UCSD-AML1 (cell line): ENCODE measurements around the gene NEK10.
"Not testable (repeated sequence)": the region's sequence is repeated elsewhere in the genome, so short reads cannot be mapped to it uniquely, and the experiment has no call there.

Experiments
- DNase-seq: peaks from one replicate; lab custom pipeline; 2025; ENCODE audit not compliant: unreplicated experiment; lab: John Stamatoyannopoulos, UW

Gene NEK10

DNA sequence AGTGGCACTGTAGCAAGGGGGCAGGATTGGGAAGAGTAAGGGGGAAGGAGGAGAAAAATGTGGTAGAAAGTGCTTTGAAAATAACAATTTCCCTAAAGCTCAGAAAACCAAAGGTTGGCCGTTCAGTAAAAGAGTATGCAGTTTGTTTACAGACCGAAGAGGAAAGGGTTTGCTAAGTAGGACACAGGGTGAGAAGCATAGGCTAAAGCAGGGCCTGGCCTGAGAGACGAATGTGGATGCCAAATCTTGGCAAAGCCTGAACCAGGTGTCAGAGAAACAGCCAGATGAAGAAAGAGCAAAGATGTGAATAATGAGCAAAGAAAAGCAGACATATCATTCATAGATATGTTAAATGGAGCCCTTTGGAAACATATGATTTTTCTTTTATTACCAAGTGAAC is 17.1 kb downstream of the NEK10 start:
- no peak for DNase-seq

DNA sequence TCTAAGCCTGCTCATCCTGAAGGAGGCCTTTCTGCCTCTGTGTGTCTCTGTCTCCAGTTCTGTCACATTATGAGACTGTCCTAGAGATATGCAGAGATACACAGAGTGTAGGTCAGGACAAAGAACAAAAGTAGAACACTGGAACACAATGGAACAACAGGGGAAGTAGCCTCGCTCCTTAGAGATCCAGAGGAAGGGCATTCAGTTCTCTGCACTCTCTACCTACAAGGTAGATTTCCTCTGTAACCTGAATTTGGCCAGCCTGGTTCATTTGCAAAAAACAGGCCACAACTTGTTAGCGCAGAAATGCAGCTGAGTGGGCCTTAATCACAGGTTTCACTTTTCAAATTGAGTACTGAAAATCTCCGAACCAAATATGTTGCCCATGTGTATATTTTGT is 19.4 kb downstream of the NEK10 start:
- no peak for DNase-seq

DNA sequence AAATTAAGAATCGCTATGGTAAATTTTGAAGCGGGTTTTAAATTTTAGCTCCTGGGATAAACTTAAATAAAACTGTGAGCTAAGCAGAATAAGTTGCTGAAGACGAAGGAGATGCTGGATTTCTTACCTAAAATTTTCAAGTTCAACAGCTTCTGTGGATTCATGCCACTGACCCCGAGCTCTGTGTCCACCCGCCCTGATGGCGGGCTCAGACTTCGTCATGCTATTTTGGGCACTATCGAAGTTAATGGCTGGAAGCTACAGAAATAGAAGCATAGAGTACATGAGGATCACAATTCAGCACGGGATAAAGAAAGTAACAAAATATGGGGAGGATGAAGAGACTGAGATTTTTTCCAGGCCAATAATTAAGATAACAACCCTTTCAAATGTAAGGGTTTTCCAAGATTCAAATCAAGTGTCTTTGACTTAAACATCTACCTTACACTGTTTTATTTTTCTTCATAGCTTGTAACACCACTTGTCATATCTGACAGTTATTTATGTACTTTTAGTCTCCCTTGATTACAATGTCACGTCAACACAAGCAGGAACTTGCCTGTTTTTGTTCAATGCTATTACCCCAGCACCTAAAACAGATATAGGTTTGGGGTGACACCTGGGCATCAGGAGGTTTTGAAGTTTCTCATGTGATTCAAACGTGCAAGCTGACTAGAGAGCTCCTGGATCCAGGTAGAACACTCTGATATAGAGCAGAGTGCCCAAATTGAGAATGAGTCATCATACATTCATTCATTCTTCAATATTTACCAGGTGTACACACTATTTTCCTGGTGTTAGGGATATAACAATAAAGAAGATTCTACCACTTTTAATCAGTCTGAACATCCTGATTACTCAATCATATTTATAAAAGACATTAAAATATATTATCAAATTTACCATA is 23.0 kb downstream of the NEK10 start:
- no peak for DNase-seq

DNA sequence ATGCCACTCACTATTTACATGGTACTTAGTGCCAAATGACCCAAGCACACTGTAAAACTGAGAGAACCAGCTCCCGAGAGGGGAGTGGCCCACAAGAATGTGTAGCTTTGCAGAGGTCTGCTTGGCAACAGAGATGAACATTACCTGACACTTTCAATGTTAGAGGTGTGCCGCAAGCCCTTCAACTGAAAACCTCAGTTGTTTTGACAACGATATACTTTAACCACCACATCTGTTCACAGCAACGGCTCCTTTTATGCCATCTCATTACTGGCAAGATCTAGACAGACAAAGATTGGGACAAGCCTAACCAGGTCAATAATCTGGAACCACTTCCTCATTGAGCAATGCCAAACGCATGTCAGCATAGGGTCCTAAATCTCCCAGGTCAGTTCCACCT is 23.7 kb downstream of the NEK10 start:
- no peak for DNase-seq

DNA sequence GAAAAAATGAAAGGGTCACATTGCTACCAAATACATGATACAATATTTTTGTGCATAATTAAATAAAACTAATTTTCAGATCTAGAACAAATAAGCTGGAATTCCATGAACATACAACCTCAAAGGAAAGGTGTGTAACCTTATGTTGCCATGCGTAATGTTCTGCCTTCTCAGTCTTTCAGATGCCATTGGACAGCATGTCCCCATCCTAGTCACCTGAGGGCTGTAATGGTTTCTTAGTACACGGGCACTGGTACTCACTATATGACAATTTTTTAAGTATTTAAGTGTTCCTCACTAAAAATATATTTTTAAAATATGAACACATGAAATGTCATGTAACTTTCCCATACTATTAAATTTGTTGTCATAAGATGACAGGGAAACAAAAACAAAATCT is 24.1 kb downstream of the NEK10 start:
- no peak for DNase-seq

DNA sequence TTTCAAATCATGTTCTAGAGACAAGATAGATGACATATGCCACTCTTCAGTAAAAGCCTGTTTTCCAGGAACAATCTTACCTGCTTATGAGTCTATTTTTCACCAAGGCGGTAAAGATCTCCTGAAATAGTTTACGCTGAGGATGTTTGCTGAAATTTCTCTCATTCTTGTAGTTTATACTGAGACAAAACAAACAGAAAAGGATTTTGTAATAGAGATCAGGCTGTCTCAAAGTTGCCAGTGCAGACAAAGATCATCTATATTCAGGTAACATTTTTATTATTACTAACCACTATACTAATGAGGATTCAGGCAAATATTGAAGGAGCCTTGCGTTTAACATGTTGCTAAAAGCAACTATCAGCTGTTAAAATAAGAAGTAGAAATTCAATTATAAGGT is 25.0 kb downstream of the NEK10 start:
- DNase-seq = no peak

DNA sequence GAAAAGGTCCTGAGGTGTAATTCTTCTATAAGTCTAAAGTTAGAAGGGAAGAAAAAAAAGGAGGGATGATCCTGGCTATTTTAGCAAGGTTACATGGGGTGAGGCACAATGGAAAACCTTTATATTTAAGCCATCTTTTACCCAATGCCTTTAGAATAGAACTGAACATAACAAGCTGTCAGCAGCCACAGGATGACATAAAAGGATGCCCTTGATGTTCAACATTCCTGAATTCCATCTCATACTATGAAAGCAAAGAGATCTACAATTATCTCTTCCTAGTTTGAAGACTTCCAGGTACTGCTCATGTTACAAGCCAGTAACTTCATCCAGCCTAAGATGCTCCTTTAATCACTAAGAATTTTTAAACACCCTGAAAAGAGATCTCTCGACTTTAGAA is 26.9 kb downstream of the NEK10 start:
- no peak for DNase-seq

DNA sequence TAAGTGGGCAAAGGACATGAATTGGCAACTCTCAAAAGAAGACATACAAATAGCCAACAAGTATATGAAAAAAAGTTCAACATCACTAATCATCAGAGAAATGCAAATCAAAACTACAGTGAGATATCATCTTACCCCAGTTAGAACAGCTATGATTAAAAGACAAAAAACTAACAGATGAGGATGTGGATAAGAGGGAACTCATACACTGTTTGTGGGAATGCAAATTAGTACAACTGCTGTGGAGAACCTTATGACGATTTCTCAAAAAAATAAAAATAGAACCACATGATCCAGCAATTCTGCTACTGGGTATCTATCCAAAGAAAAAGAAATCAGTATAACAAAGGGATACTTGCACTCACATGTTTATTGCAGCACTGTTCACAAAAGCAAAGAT is 28.6 kb downstream of the NEK10 start:
- no peak for DNase-seq

DNA sequence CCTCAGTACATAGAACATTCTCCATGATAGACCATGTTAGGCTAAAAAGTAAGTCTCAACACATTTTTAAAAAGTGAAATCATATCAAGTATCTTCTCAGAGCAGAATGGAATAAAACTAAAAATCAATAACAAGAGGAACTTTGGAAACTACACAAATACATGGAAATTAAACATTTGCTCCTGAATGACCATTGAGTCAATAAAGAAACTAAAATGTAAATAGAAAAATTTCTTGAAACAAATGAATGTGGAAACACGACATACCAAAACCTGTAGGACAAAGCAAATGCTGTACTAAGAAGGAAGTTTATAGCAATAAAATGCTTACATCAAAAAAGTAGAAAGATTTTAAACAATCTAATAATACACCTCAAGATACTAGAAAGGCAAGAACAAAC is 33.6 kb downstream of the NEK10 start:
- no peak for DNase-seq

DNA sequence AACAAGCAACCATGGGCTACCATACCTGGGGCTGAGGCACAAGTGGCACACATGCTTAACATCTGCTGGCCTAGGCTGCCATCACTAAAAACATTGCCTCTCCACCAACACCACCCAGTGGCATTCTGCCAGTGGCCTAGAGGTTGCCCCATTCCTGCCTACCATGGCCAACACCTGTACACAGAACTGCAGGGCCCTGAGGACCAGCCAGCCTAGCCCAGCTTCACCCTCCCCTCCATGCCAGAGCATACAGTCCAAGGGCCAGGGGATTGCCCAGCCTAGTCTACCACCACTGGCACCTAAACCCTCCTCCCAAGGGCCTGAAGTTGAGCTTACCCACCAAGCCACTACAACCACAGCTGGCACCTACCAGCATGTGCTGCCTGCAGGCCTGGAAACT is 35.3 kb downstream of the NEK10 start:
- no peak for DNase-seq

DNA sequence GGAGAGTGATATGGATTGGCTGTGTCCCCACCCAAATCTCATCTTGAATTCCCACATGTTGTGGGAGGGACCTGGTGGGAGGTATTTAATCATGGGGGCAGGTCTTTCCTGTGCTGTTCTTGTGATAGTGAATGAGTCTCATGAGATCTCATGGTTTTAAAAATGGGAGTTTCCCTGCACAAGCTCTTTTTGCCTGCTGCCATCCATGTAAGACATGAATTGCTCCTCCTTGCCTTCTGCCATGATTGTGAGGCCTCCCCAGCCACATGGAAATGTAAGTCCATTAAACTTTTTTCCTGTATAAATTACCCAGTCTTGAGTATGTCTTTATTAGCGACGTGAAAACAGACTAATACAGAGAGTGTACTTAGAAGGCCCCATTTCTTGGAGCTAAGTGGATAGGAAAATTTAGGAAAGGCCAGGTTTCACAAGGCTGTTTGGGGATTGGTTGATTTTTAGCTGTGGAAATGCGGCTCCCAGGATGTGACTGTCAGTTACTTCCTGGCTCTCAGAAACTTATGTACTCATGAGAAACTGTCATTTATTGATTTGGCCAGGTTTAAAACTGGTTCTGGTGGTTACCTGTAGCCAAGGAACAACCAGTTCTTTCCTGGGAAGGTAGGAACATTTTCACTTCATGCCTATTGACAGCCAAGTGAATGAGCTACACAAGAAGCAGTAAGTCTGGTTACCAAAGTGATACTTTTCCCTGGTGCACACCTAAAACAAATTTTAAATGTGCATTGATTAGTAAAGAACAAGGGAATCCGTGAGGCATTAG is 40.0 kb downstream of the NEK10 start:
- not testable (repeated sequence) for DNase-seq

DNA sequence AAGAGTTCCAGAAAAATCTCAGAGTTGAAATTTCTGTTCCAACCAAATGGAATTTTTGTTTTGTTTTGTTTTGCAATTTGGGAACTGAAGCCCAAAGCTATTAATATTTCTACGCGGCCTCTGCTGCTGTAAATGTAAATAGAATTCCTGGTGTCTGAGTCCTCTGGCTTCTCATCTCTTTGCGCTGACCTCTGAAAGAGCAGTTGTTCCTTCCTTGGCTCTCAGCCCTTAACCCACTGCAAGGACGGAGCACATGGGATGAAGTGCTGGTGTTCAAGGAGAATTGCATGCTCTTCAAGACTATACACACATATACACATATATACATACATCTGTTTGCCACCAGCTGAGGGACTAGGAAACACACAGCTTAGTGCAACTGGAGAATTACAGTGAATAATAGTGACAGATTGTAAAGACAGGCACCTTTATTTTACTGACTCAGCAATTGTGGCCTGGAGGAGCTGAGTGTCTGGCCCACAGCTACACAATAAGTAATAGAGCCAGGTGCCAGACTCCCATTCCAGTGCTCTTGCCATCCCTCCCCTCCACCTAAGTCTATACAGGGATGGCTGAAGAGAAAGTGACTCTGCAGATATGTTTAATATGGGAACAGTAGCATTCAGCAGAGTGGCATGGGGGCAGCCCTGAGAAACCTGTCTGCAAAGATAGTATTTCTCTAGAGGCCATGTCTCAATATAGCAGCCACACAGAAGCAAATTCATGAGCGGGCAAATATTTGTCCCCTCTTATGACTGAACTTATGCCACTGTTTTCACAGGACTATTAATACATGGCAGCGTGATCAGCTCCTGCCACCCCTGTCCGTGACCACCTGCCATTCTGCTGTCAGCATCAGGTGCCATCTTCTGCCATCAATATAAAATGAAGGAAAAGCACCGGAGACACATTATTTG is 42.3 kb downstream of the NEK10 start:
- DNase-seq = no peak

DNA sequence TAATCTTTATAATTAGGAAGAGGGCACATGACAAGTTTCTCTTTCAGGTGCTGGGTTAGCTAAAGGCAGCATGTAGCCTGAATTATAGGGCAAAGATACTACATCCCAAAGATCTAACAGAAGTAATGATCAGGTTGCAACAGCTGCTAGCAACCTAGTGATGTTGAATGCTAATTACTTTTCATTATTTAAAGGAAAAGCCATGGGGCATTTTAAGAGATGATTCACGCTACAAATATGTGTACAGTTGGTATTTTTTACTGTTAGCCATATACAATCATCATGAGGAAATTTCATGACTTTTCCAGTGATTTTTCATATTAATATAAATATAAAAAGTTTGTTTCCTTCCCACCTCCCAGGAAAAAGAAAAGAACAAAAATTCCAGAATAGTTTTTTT is 43.0 kb downstream of the NEK10 start:
- no peak for DNase-seq

DNA sequence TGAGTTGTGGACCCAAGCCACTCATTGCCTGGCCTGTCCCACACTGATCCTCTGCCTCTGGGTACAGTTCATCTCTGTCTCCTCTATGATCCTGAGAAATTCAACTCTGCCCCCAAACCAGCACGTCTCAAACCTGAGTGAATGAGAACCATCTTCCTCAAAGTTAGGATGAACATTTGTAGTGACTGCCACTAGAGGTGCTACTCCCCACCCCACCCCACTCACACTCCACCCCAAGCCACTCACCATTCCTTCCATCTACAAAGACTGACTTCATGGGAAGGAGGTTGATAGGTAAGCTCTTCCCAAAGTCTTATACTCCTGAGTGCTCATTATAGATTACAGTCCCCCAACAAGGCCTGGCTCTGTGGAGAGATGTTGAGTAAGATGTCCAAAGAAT is 43.8 kb downstream of the NEK10 start:
- DNase-seq = no peak

DNA sequence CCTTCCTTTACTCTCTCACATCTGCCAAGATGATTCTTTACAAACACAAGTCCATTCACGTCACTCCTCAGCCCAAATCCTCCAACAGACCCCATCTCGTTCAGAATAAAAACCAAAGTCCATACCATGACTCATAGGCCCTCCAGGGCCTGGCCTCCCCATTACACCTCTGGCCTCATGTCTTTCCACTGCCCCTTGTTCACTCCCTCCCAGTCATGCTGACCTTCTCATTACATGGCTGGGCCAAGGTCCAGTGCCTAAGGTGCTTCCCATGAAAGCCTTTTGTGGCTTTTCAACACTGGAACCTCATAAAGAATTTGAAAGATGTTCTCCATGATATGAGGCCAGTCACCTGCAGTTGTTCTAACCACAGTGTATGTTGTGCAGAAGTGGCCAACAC is 44.5 kb downstream of the NEK10 start:
- no peak for DNase-seq

DNA sequence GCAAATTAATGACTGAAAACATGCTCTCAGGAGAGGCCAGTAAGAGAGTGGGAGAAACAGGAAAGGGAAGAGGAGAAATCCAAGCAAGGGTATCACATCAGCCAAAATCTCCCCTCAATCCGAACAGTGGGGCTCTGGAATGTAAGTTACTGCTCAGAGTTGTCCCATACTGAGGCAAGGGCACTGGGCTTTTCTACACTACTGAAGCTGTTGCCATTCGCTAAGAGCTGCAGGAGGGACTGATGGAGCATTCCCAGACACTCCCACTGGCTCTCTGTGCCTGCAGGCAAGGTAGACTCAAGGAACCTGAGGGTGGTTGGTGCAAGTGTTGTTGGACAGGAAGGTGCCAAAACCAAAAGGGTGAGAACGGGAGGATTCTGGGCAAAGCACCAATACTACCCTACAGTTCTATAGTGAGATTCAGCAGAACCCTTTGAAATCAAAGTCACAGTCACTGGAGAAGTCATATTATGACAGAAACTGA is 46.1 kb downstream of the NEK10 start:
- no peak for DNase-seq

DNA sequence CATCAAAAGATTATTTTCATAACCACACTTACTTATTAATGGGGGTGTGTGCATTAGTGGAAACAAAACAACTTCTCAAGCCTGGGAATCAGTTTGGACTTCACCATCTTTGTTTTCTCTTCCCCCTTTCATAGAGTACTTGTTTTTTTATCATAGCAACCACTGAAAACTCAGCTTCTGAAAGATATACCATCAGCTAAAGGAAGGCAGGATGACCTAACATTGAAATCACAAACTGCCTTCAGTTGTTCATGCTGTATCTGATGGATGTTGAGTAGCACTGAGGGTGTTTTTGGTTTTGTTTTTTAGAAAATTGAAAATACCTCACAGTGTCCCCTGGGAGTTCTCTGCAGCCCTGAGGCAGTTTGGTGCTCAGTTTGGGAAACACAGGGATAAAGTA is 46.5 kb downstream of the NEK10 start:
- DNase-seq = no peak

DNA sequence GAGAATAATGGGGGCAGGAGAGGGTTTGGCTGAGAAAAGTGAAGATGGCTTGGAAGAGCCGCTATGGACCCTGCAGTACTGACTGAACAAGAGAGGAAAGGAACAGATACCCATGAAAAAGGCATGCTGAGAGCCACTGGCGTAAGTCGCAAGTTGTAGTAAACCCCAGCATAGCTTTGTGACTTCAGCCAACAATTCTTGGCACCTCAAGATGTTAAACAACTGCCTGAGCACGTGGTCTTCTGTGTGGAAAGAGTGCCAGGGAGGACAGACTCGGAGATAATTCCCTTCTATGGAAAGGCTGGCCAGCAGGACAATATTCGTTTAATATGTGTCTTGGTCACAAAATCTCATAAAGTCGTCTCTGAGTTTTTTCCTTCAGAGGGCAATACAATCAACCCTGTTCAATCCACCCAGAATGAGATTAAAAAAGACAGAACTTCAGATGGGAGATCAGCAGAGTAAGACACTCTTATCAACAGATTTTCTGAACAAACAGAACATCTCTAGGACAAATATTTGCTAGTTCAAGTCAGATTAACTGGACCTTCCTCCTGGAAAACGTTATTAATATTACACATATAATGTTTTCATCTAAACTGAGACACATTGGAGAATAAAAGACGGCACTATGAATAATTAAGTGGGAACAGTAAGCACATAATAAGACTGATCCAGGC is 49.2 kb downstream of the NEK10 start:
- no peak for DNase-seq

DNA sequence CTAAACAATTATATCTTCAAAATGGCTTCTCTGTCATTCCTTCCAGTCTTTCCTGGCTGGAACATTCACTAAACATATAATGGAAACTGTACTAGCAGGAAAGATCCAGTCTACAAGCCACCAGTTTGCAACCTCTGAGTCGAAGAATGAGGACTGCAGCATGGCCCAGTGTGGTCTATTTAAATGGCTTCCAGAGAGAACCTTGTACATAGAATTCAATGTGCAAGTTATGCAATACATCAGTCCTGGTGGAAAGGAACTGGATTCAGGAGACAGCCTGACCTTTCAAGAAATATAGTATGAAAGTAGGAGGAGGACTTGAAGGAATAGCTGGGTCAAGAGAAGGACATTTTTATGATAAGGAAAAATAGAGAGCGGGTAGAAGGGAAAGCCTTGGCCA is 49.9 kb downstream of the NEK10 start:
- no peak for DNase-seq

DNA sequence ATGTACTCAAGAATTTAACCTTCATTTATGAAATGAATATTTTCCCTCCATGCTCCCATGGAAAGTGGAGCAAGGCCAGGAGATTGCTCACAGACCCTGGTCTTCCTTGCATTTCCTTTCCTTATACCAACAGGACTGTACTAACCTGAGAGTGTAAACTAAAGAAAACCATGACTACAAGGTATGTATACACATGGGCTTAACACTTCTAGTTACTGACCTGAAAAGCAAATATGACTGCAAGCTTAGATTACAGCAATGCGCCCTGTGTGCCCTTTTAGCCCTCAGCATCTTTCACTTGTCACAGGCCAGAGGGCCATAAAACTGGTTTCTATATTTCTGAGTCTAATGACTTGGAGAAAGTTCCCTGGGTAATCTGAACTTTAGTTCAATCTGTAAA is 52.1 kb downstream of the NEK10 start:
- no peak for DNase-seq

DNA sequence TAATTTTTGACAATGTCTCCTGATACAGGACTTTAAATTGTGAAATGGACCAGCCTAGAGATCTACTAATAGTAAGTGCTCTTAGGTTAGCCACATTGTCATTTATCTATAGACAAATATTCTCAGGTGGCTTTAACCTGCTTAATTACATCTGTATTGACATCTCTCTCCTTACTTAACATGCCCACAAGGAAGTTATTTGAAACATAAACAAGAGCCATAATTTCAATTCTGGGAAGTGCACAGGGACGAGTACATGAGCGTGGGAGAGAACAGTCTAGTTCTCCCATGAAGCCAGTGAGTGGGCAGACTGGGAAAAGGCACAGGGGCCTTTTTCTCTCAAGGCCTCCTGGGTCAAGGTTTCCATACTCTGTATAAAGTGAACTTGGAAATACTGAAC is 54.2 kb downstream of the NEK10 start:
- DNase-seq = no peak
